Smooth muscle cell (in vitro differentiated cells): ENCODE data around the gene HIRA. TPM values are rescaled to one million over a fixed set of nuclear protein-coding genes. Genes with fewer than 3 reads are reported as not detected.

Experiments used
- DNase-seq: peaks from one replicate; lab custom pipeline; 2025; ENCODE audit not compliant: unreplicated experiment; lab: John Stamatoyannopoulos, UW
- H2AFZ ChIP-seq: fragments of 200-600 bp; sonication (generic); 2 replicates; pipeline ENCODE4 v1.6.0; 2016; ENCODE audit warnings: antibody characterized with exemption, low read depth, mild to moderate bottlenecking
- H3F3A ChIP-seq: fragments of 200-600 bp; sonication (generic); 2 replicates; pipeline ENCODE4 v1.6.0; 2017; ENCODE audit warnings: antibody characterized with exemption, low read depth
- H3K27ac ChIP-seq: fragments of 200-600 bp; sonication (generic); 2 replicates; pipeline ENCODE4 v1.5.1; 2016; ENCODE audit warnings: low read depth, mild to moderate bottlenecking
- H3K27me3 ChIP-seq: fragments of 200-600 bp; sonication (generic); 2 replicates; pipeline ENCODE4 v1.6.1; 2016; ENCODE audit warnings: low read depth, mild to moderate bottlenecking
- H3K36me3 ChIP-seq: fragments of 200-600 bp; sonication (generic); 2 replicates; pipeline ENCODE4 v1.5.1; 2016; ENCODE audit warnings: low read depth
- H3K4me1 ChIP-seq: fragments of 200-600 bp; sonication (generic); 2 replicates; pipeline ENCODE4 v1.5.1; 2016; ENCODE audit warnings: low read depth
- H3K4me2 ChIP-seq: fragments of 200-600 bp; sonication (generic); 2 replicates; pipeline ENCODE4 v1.6.0; 2016; ENCODE audit warnings: mild to moderate bottlenecking
- H3K4me3 ChIP-seq: fragments of 200-600 bp; sonication (generic); 2 replicates; pipeline ENCODE4 v1.5.1; 2016; ENCODE audit warnings: mild to moderate bottlenecking
- H3K79me2 ChIP-seq: fragments of 200-600 bp; sonication (generic); 2 replicates; pipeline ENCODE4 v1.6.0; 2016; ENCODE audit warnings: low read depth, mild to moderate bottlenecking
- H3K9ac ChIP-seq: fragments of 200-600 bp; sonication (generic); 2 replicates; pipeline ENCODE4 v1.6.0; 2016; ENCODE audit warnings: low read depth
- H3K9me3 ChIP-seq: fragments of 200-600 bp; sonication (generic); replicated peaks from 2 replicates; pipeline ENCODE4 v1.5.1; 2016; ENCODE audit warnings: low read depth
- H4K20me1 ChIP-seq: fragments of 200-600 bp; sonication (generic); 2 replicates; pipeline ENCODE4 v1.6.0; 2016; ENCODE audit warnings: low read depth
- CTCF ChIP-seq: fragments of 200-600 bp; sonication (generic); IDR thresholded peaks from 2 replicates; pipeline ENCODE4 v1.5.1; 2017; ENCODE audit warnings: borderline replicate concordance, mild to moderate bottlenecking, antibody characterized with exemption; ENCODE audit not compliant: insufficient read depth, poor library complexity, severe bottlenecking
- WGBS: methylation state at CpG from one replicate; pipeline ENCODE4 v1.1.7; 2016; ENCODE audit warnings: low lambda C conversion rate; 5-methylcytosine and 5-hydroxymethylcytosine counted together
- polyA plus RNA-seq: library from polyadenylated mRNA; unstranded; fragments of >200 nt; fragmentation: Nextera tagmentation; extraction: Ambion mirVana; gene quantifications from 2 replicates; pipeline ENCODE4 v1.2.1, GENCODE V29; 2016
- total RNA-seq: library from RNA; depleted of rRNA; stranded (reverse); fragments of >200 nt; gene quantifications from 2 replicates; pipeline ENCODE4 v1.2.3, GENCODE V29; 2014

Gene HIRA
- total and polyA plus RNA-seq, 2 experiments from 2014 or later, result 7.3 to 8.7 TPM

GRCh38 chr22:19353363-19354131 lies 78.0 kb downstream of the HIRA start:
- H3F3A ChIP-seq, result no peaks in the 10 kb centered on the region
- H3K79me2 ChIP-seq, result no peaks in the 10 kb centered on the region
- H4K20me1 ChIP-seq, result no peaks in the 10 kb centered on the region
- DNase-seq, result no peak
- H2AFZ ChIP-seq, result no peak overlapping the region
- H3K27ac ChIP-seq, result no peak overlapping the region
- no peaks in the 10 kb centered on the region for H3K27me3 ChIP-seq
- no peaks in the 10 kb centered on the region for H3K4me1 ChIP-seq
- peaks cover 12% of the 10 kb centered on the region for H3K36me3 ChIP-seq
- H3K4me3 ChIP-seq, result no peak overlapping the region
- TF ChIP-seq CTCF, result no peak
- H3K9me3 ChIP-seq, result no peaks in the 10 kb centered on the region
- no peak overlapping the region for H3K4me2 ChIP-seq
- no peak overlapping the region for H3K9ac ChIP-seq
- WGBS, result over 99% methylated on average over 18 of the region's 18 CpGs

GRCh38 chr22:19352766-19353165 lies 78.8 kb downstream of the HIRA start:
- H3F3A ChIP-seq, result no peaks in the 10 kb centered on the region
- H3K4me3 ChIP-seq, result no peak overlapping the region
- DNase-seq, result no peak
- H3K27me3 ChIP-seq, result no peaks in the 10 kb centered on the region
- H2AFZ ChIP-seq, result no peak overlapping the region
- no peaks in the 10 kb centered on the region for H3K79me2 ChIP-seq
- H3K9me3 ChIP-seq, result no peaks in the 10 kb centered on the region
- H3K4me1 ChIP-seq, result no peaks in the 10 kb centered on the region
- H3K27ac ChIP-seq, result no peak overlapping the region
- peaks cover 15% of the 10 kb centered on the region for H3K36me3 ChIP-seq
- H3K9ac ChIP-seq, result no peak overlapping the region
- no peak overlapping the region for H3K4me2 ChIP-seq
- TF ChIP-seq CTCF, result no peak
- no peaks in the 10 kb centered on the region for H4K20me1 ChIP-seq
- WGBS, result 97% methylated on average over 4 of the region's 4 CpGs

- no peaks in the 10 kb centered on the region for H3K79me2 ChIP-seq
- H3K27ac ChIP-seq, result no peak overlapping the region
- H3K4me2 ChIP-seq, result no peak overlapping the region
- no peak overlapping the region for H2AFZ ChIP-seq
- H4K20me1 ChIP-seq, result no peaks in the 10 kb centered on the region
- peaks cover 15% of the 10 kb centered on the region for H3K36me3 ChIP-seq
- no peak overlapping the region for H3K4me3 ChIP-seq
- H3K27me3 ChIP-seq, result no peaks in the 10 kb centered on the region
- no peaks in the 10 kb centered on the region for H3K4me1 ChIP-seq
- no peaks in the 10 kb centered on the region for H3K9me3 ChIP-seq
- no peaks in the 10 kb centered on the region for H3F3A ChIP-seq
- H3K9ac ChIP-seq, result no peak overlapping the region
- TF ChIP-seq CTCF, result no peak
- no peak for DNase-seq
- WGBS, result 93% methylated on average over 6 of the region's 6 CpGs
Measured at GRCh38 chr22:19352217-19352616, 79.3 kb downstream of the HIRA start.

GRCh38 chr22:19351604-19352003 lies 79.9 kb downstream of the HIRA start:
- Histone ChIP-seq H3F3A (no peaks in the 10 kb centered on the region), H3K9ac (no peak overlapping the region), H3K79me2 (no peaks in the 10 kb centered on the region), H3K36me3 (peaks cover 15% of the 10 kb centered on the region), H3K9me3 (no peaks in the 10 kb centered on the region), H3K4me1 (no peaks in the 10 kb centered on the region), H3K27me3 (no peaks in the 10 kb centered on the region), H3K27ac (no peak overlapping the region), H3K4me3 (no peak overlapping the region), H3K4me2 (no peak overlapping the region), H2AFZ (no peak overlapping the region), H4K20me1 (no peaks in the 10 kb centered on the region)
- DNase-seq, result no peak
- TF ChIP-seq CTCF, result no peak
- 95% methylated on average over 6 of the region's 6 CpGs for WGBS
